K562 (cell line): Measurements from ENCODE around the gene FXYD4. TPM values are rescaled to one million over a fixed set of nuclear protein-coding genes. Genes with fewer than 3 reads are reported as not detected.

Experiments
- CCNT2 ChIP-seq: IDR thresholded peaks from 2 replicates; pipeline ENCODE4 v1.6.1; 2011; ENCODE audit warnings: borderline replicate concordance, low read depth, mild to moderate bottlenecking, moderate library complexity, mixed read lengths, low read length; ENCODE audit not compliant: insufficient read length; ENCODE audit errors: extremely low read depth
- CREB1 ChIP-seq, 2 experiments: sonication (generic) in 1 of 2; formaldehyde crosslinking in 1 of 2; IDR thresholded peaks; 2 replicates each; pipeline versions ENCODE4 v1.6.1 to v1.8.0; 2012 to 2022; ENCODE audit warnings: inconsistent platforms in 1 of 2, mild to moderate bottlenecking in 1 of 2, missing genetic modification reagents in 1 of 2, moderate library complexity in 1 of 2
- DMBX1 ChIP-seq: fragments of 250-450 bp; sonication (Bioruptor Pico); IDR thresholded peaks from 2 replicates; pipeline ENCODE4 v1.8.0; 2022; ENCODE audit warnings: inconsistent platforms, mild to moderate bottlenecking, moderate library complexity, borderline replicate concordance
- FOSL1 ChIP-seq: fragments of 200-800 bp; sonication (Bioruptor generic); conservative IDR thresholded peaks from 2 replicates; pipeline ENCODE4 v1.6.1; 2016; ENCODE audit warnings: missing genetic modification characterization, missing compliant biosample characterization
- GABPB1 ChIP-seq: sonication (generic); formaldehyde crosslinking; IDR thresholded peaks from 2 replicates; pipeline ENCODE4 v1.8.0; 2022; ENCODE audit warnings: mild to moderate bottlenecking, missing genetic modification reagents
- HNRNPL ChIP-seq: fragments of 200-400 bp; formaldehyde crosslinking; IDR thresholded peaks from 2 replicates; pipeline ENCODE4 v1.6.1; 2017; ENCODE audit warnings: low read depth, mild to moderate bottlenecking, low read length
- ILF3 ChIP-seq: fragments of 450-650 bp; IDR thresholded peaks from 2 replicates; pipeline ENCODE4 v1.6.1; 2018; ENCODE audit warnings: antibody characterized with exemption, mild to moderate bottlenecking, moderate library complexity, borderline replicate concordance
- KAT7 ChIP-seq: sonication (generic); formaldehyde crosslinking; IDR thresholded peaks from 2 replicates; pipeline ENCODE4 v1.8.0; 2022; ENCODE audit warnings: missing genetic modification reagents, mild to moderate bottlenecking, borderline replicate concordance
- KDM2B ChIP-seq: fragments of 250-450 bp; sonication (Bioruptor Pico); IDR thresholded peaks from 2 replicates; pipeline ENCODE4 v1.8.0; 2021; ENCODE audit warnings: mild to moderate bottlenecking, moderate library complexity
- MTA3 ChIP-seq: fragments of 450-650 bp; formaldehyde crosslinking; IDR thresholded peaks from 2 replicates; pipeline ENCODE4 v1.6.1; 2017; ENCODE audit warnings: mild to moderate bottlenecking, borderline replicate concordance
- NFRKB ChIP-seq: fragments of 450-650 bp; IDR thresholded peaks from 2 replicates; pipeline ENCODE4 v1.6.1; 2016; ENCODE audit warnings: low read depth
- NR0B1 ChIP-seq: fragments of 450-650 bp; IDR thresholded peaks from one replicate; pipeline ENCODE4 v1.6.1; 2018; ENCODE audit warnings: mild to moderate bottlenecking, moderate library complexity; ENCODE audit not compliant: partially characterized antibody
- RBFOX2 ChIP-seq: fragments of 200-400 bp; formaldehyde crosslinking; IDR thresholded peaks from 2 replicates; pipeline ENCODE4 v1.6.1; 2017; ENCODE audit warnings: low read depth, mild to moderate bottlenecking, low read length, moderate library complexity
- RNF219 ChIP-seq: fragments of 250-450 bp; sonication (Bioruptor Pico); IDR thresholded peaks from 2 replicates; pipeline ENCODE4 v1.5.0; 2022; ENCODE audit warnings: mild to moderate bottlenecking
- STAT6 ChIP-seq: sonication (generic); formaldehyde crosslinking; IDR thresholded peaks from 2 replicates; pipeline ENCODE4 v1.8.1; 2023; ENCODE audit warnings: mild to moderate bottlenecking, missing genetic modification reagents
- THRAP3 ChIP-seq: fragments of 450-650 bp; IDR thresholded peaks from 2 replicates; pipeline ENCODE4 v1.6.1; 2016; ENCODE audit warnings: mild to moderate bottlenecking, inconsistent platforms, borderline replicate concordance
- ZNF239 ChIP-seq: fragments of 250-450 bp; sonication (Bioruptor Pico); IDR thresholded peaks from 2 replicates; pipeline ENCODE4 v1.4.0; 2020; ENCODE audit warnings: mild to moderate bottlenecking
- ZNF740 ChIP-seq, 3 experiments: fragments of 200-800 bp in 1 of 3; sonication (Bioruptor generic) in 1 of 3; sonication (generic) in 1 of 3; formaldehyde crosslinking in 1 of 3; IDR thresholded peaks; 2 replicates each; pipeline versions ENCODE4 v1.6.1 to v1.8.0; 2016 to 2022; ENCODE audit warnings: mild to moderate bottlenecking in 2 of 3, missing compliant biosample characterization in 2 of 3, missing genetic modification characterization in 2 of 3, missing genetic modification reagents in 1 of 3
- polyA plus RNA-seq, 8 experiments: library from polyadenylated mRNA; depleted of rRNA in 4 of 8; stranded (reverse) in 5 of 8; unstranded in 3 of 8; fragments of >200 nt; fragmentation: Nextera tagmentation in 2 of 8; fragmentation: Illumina TruSeq in 1 of 8; extraction: Ambion mirVana in 2 of 8; extraction: Trizol in 1 of 8; gene quantifications; 2 replicates each; pipeline versions ENCODE4 v1.2.1 to v1.2.3, GENCODE V29; 2011 to 2014; ENCODE audit warnings: inconsistent platforms in 1 of 8, missing spikeins in 1 of 8
- total RNA-seq, 7 experiments: library from RNA; depleted of rRNA in 6 of 7; stranded (reverse); fragments of >200 nt in 6 of 7; fragmentation: Illumina TruSeq in 2 of 7; extraction: Trizol in 2 of 7; gene quantifications; 2 replicates each; pipeline versions ENCODE4 v1.2.1 to v1.2.3, GENCODE V29; 2011 to 2021; ENCODE audit warnings: low replicate concordance in 1 of 7

FXYD4 gene
- total and polyA plus RNA-seq, 9 of the 15 experiments (the other 6 are each of a cell fraction or from before 2014, with no cell fraction given): not detected

- TF ChIP-seq ZNF740 (CRISPR knock-in tag; IDR thresholded peaks at IDR 0.05) (no peak), ZNF740 (tag; IDR thresholded peaks at IDR 0.05) (no peak; a peak in 1 of 4 replicates), STAT6 (CRISPR knock-in tag) (peak; percentile 81; the same call in 1 of the 2 replicates), KAT7 (CRISPR knock-in tag) (peak; percentile 94; the same call in 1 of the 2 replicates), THRAP3 (no peak), ILF3 (no peak), CREB1 (IDR thresholded peaks at IDR 0.05) (peak; percentile 96), CREB1 (CRISPR knock-in tag; IDR thresholded peaks at IDR 0.05) (peak; percentile 94), DMBX1 (peak; percentile 43; the same call in 1 of the 2 replicates), NR0B1 (no peak), NFRKB (no peak), HNRNPL (peak; percentile 76; the same call in 1 of the 2 replicates), KDM2B (CRISPR knock-in tag) (no peak), CCNT2 (peak; percentile 83), ZNF239 (CRISPR knock-in tag) (peak; percentile 53), FOSL1 (tag) (peak; percentile 52; the same call in 1 of the 2 replicates), RBFOX2 (peak; percentile 86), RNF219 (no peak), MTA3 (peak; percentile 92; the same call in 1 of the 2 replicates), GABPB1 (peak; percentile 92)
These were observed 37.4 kb downstream of the FXYD4 start, which contains the start of gene HNRNPF (continued) for GRCh38 chr10:43408710-43409384.
